WTC11 (cell line): ENCODE data around the gene VPS8. TPM values are rescaled to one million over a fixed set of nuclear protein-coding genes. Genes with fewer than 3 reads are reported as not detected.

Experiments
- ATAC-seq: fragments of 200-7000 bp; cut with Tn5 transposase; 2 replicates; pipeline ENCODE4 v1.10.0; 2021; ENCODE audit warnings: mild to moderate bottlenecking, moderate library complexity
- CTCF ChIA-PET: fragments of 300-600 bp; sonication (Branson Sonifier 250); formaldehyde crosslinking; loops from one replicate; lab custom pipeline; 2021; ENCODE audit warnings: antibody characterized with exemption; lab: Charles Lee
- POLR2A ChIA-PET: fragments of 350-600 bp; sonication (Branson Sonifier 250); formaldehyde crosslinking; loops from one replicate; lab custom pipeline; 2021; ENCODE audit warnings: antibody characterized with exemption; lab: Charles Lee
- DNase-seq: peaks from one replicate; pipeline ENCODE4 v3.0.0; 2021; ENCODE audit warnings: low spot score
- H3K27ac Mint-ChIP-seq: 2 replicates; pipeline ENCODE4 v1.8.0; 2021; ENCODE audit warnings: mixed read lengths
- H3K27me3 Mint-ChIP-seq: 2 replicates; pipeline ENCODE4 v1.8.0; 2021; ENCODE audit warnings: low read depth, mild to moderate bottlenecking, moderate library complexity, mixed read lengths
- H3K36me3 Mint-ChIP-seq: 2 replicates; pipeline ENCODE4 v1.8.0; 2021; ENCODE audit warnings: mixed read lengths
- H3K4me1 Mint-ChIP-seq: 2 replicates; pipeline ENCODE4 v1.8.0; 2022; ENCODE audit warnings: mixed read lengths
- H3K4me3 Mint-ChIP-seq: 2 replicates; pipeline ENCODE4 v1.8.0; 2021; ENCODE audit warnings: mild to moderate bottlenecking, moderate library complexity, mixed read lengths
- H3K9me3 Mint-ChIP-seq: 2 replicates; pipeline ENCODE4 v1.8.0; 2021; ENCODE audit warnings: mixed read lengths
- CBFB ChIP-seq: sonication (generic); formaldehyde crosslinking; IDR thresholded peaks from 2 replicates; pipeline ENCODE4 v1.8.1; 2022; ENCODE audit warnings: mild to moderate bottlenecking, low read depth, missing genetic modification reagents
- E2F1 ChIP-seq: sonication (generic); formaldehyde crosslinking; IDR thresholded peaks from 2 replicates; pipeline ENCODE4 v1.8.0; 2022; ENCODE audit warnings: mild to moderate bottlenecking, missing genetic modification reagents
- IRF2 ChIP-seq: sonication (generic); formaldehyde crosslinking; IDR thresholded peaks from 2 replicates; pipeline ENCODE4 v1.8.0; 2022; ENCODE audit warnings: low read depth, missing genetic modification reagents, borderline replicate concordance
- OVOL2 ChIP-seq: fragments of 250-450 bp; sonication (Bioruptor Pico); IDR thresholded peaks from 2 replicates; pipeline ENCODE4 v1.9.0; 2021; ENCODE audit warnings: mild to moderate bottlenecking, borderline replicate concordance
- PRDM15 ChIP-seq: sonication (generic); formaldehyde crosslinking; IDR thresholded peaks from 2 replicates; pipeline ENCODE4 v1.8.0; 2022; ENCODE audit warnings: missing genetic modification reagents
- RORB ChIP-seq: fragments of 250-450 bp; sonication (Bioruptor Pico); IDR thresholded peaks from 2 replicates; pipeline ENCODE4 v1.9.0; 2021; ENCODE audit warnings: mild to moderate bottlenecking
- USF2 ChIP-seq: sonication (generic); formaldehyde crosslinking; IDR thresholded peaks from 2 replicates; pipeline ENCODE4 v1.8.1; 2023; ENCODE audit warnings: mild to moderate bottlenecking, missing genetic modification reagents, moderate library complexity
- ZNF281 ChIP-seq: sonication (generic); formaldehyde crosslinking; IDR thresholded peaks from 2 replicates; pipeline ENCODE4 v1.8.0; 2023; ENCODE audit warnings: mild to moderate bottlenecking, missing genetic modification reagents
- ZNF423 ChIP-seq: fragments of 250-450 bp; sonication (Bioruptor Pico); IDR thresholded peaks from 2 replicates; pipeline ENCODE4 v2.1.2; 2022; ENCODE audit warnings: mild to moderate bottlenecking, moderate library complexity
- total RNA-seq: library from RNA; stranded (reverse); gene quantifications from 3 replicates; pipeline ENCODE4 v1.2.3, GENCODE V29; 2021
- TF ChIP-seq, protein P1 (sequence below): fragments of 250-450 bp; sonication (Bioruptor Pico); IDR thresholded peaks from 2 replicates; pipeline ENCODE4 v1.8.0; 2021; ENCODE audit warnings: mild to moderate bottlenecking
- TF ChIP-seq, protein P2 (sequence below): fragments of 250-450 bp; sonication (Bioruptor Pico); conservative IDR thresholded peaks from 2 replicates; pipeline ENCODE4 v1.9.0; 2021; ENCODE audit warnings: mild to moderate bottlenecking
- TF ChIP-seq, protein P3 (sequence below): fragments of 250-450 bp; sonication (Bioruptor Pico); IDR thresholded peaks from 2 replicates; pipeline ENCODE4 v1.9.0; 2021; ENCODE audit warnings: mild to moderate bottlenecking, borderline replicate concordance
- TF ChIP-seq, protein P4 (sequence below): fragments of 250-450 bp; sonication (Bioruptor Pico); IDR thresholded peaks from 2 replicates; pipeline ENCODE4 v2.1.2; 2022; ENCODE audit warnings: mild to moderate bottlenecking, moderate library complexity

Gene VPS8
- total RNA-seq, 1 experiment from 2014 or later = 44.9 TPM

- CTCF ChIA-PET = interaction anchor here (0.7 to 4.1 kb wide), 3 partner anchors 10 to 258 kb away, joined by 3 to 15 read pairs (median 3); partner anchors contain the start of gene EPHB3
- TF ChIP-seq ZNF423 (CRISPR knock-in tag) = no peak
- no peak for TF ChIP-seq E2F1 (CRISPR knock-in tag)
- TF ChIP-seq, protein P1, sequence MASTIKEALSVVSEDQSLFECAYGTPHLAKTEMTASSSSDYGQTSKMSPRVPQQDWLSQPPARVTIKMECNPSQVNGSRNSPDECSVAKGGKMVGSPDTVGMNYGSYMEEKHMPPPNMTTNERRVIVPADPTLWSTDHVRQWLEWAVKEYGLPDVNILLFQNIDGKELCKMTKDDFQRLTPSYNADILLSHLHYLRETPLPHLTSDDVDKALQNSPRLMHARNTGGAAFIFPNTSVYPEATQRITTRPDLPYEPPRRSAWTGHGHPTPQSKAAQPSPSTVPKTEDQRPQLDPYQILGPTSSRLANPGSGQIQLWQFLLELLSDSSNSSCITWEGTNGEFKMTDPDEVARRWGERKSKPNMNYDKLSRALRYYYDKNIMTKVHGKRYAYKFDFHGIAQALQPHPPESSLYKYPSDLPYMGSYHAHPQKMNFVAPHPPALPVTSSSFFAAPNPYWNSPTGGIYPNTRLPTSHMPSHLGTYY (CRISPR knock-in tag) = no peak
- TF ChIP-seq IRF2 (CRISPR knock-in tag) = no peak
- TF ChIP-seq CBFB (CRISPR knock-in tag) = no peak
- TF ChIP-seq, protein P2, sequence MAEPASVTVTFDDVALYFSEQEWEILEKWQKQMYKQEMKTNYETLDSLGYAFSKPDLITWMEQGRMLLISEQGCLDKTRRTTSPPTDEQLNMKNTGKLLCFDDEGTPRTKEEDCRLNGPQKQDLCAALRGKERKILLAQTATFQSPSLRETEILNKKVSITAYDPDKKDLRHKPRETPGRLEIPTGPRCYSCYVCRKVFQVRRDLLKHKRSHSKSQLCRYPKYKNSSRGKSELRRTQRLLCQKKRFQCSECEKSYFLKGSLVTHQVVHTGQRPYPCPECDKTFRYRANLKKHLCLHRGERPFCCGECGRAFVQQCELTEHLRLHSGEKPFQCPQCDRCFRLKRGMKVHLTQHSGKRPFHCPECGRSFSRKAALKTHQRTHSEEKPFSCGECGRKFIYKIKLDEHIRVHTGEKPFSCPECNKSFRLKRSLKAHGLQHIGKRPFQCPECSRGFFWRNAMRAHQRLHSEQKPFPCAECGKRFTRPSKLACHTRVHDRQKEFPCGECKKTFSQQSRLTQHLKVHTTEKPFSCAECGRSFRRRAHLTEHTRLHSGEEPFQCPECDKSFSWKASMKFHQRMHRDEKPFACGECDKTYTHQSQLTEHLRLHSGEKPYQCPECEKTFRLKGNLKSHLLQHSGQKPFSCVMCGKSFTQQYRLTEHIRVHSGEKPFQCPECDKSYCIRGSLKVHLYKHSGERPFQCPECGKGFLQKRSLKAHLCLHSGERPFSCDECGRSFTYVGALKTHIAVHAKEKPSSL (CRISPR knock-in tag) = no peak
- no peak for TF ChIP-seq RORB (CRISPR knock-in tag)
- TF ChIP-seq USF2 (CRISPR knock-in tag) = no peak
- TF ChIP-seq ZNF281 (CRISPR knock-in tag) = no peak
- no peak for TF ChIP-seq OVOL2 (CRISPR knock-in tag)
- Mint-ChIP-seq H3K36me3 (no peaks in the 10 kb centered on the region), H3K4me1 (peaks cover 11% of the 10 kb centered on the region), H3K9me3 (no peaks in the 10 kb centered on the region), H3K27me3 (no peaks in the 10 kb centered on the region), H3K4me3 (no peak overlapping the region), H3K27ac (no peak overlapping the region)
- no peak for DNase-seq
- ATAC-seq = no peak
- POLR2A ChIA-PET = interaction anchor here (0.7 kb wide), 1 partner anchor 61 kb away, joined by 3 read pairs; no protein-coding TSS in a partner anchor
Measured at GRCh38 chr3:184798120-184798519, 13.8 kb upstream of the VPS8 start.

DNA sequence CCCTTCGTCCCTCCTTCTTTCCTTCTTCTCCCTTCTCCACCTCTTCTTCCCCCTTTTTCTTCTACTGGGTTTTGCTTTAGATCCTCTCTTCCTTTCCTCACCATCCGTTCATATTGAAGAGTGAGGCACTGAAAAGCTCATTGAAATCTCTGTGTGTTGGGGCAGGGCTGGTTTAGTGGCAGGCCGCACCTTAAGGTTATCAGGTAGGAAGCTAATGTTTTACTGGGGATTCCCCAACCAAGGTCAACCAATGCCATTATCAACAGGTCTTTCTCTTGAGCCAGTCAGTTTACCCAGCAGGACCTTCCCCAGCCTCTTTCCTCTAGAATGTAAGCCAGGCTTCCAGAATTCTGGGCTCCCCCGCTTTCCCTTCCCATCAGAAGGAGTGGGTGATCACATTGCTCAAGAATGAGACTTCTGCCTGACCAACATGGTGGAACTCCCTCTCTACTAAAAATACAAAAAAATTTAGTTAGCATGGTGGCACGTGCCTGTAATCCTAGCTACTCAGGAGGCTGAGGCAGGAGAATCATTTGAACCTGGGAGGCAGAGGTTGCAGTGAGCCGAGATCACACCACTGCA is 11.5 kb upstream of the VPS8 start:
- DNase-seq (no peak), ATAC-seq (no peak)
- no peaks in the 10 kb centered on the region for H3K9me3 Mint-ChIP-seq
- ChIA-PET CTCF (interaction anchor here (0.7 to 4.1 kb wide), 7 partner anchors 22 to 286 kb away, joined by 3 to 17 read pairs (median 4); partner anchors contain the start of gene EPHB3), POLR2A (no interaction called here)
- peaks cover 11% of the 10 kb centered on the region for H3K4me1 Mint-ChIP-seq
- H3K36me3 Mint-ChIP-seq = no peaks in the 10 kb centered on the region
- no peak overlapping the region for H3K4me3 Mint-ChIP-seq
- no peaks in the 10 kb centered on the region for H3K27me3 Mint-ChIP-seq
- H3K27ac Mint-ChIP-seq = no peak overlapping the region
- TF ChIP-seq PRDM15 (CRISPR knock-in tag) = no peak
- no peak for TF ChIP-seq E2F1 (CRISPR knock-in tag)
- TF ChIP-seq, protein P3, sequence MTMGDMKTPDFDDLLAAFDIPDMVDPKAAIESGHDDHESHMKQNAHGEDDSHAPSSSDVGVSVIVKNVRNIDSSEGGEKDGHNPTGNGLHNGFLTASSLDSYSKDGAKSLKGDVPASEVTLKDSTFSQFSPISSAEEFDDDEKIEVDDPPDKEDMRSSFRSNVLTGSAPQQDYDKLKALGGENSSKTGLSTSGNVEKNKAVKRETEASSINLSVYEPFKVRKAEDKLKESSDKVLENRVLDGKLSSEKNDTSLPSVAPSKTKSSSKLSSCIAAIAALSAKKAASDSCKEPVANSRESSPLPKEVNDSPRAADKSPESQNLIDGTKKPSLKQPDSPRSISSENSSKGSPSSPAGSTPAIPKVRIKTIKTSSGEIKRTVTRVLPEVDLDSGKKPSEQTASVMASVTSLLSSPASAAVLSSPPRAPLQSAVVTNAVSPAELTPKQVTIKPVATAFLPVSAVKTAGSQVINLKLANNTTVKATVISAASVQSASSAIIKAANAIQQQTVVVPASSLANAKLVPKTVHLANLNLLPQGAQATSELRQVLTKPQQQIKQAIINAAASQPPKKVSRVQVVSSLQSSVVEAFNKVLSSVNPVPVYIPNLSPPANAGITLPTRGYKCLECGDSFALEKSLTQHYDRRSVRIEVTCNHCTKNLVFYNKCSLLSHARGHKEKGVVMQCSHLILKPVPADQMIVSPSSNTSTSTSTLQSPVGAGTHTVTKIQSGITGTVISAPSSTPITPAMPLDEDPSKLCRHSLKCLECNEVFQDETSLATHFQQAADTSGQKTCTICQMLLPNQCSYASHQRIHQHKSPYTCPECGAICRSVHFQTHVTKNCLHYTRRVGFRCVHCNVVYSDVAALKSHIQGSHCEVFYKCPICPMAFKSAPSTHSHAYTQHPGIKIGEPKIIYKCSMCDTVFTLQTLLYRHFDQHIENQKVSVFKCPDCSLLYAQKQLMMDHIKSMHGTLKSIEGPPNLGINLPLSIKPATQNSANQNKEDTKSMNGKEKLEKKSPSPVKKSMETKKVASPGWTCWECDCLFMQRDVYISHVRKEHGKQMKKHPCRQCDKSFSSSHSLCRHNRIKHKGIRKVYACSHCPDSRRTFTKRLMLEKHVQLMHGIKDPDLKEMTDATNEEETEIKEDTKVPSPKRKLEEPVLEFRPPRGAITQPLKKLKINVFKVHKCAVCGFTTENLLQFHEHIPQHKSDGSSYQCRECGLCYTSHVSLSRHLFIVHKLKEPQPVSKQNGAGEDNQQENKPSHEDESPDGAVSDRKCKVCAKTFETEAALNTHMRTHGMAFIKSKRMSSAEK (CRISPR knock-in tag) = no peak
- TF ChIP-seq, protein P4, sequence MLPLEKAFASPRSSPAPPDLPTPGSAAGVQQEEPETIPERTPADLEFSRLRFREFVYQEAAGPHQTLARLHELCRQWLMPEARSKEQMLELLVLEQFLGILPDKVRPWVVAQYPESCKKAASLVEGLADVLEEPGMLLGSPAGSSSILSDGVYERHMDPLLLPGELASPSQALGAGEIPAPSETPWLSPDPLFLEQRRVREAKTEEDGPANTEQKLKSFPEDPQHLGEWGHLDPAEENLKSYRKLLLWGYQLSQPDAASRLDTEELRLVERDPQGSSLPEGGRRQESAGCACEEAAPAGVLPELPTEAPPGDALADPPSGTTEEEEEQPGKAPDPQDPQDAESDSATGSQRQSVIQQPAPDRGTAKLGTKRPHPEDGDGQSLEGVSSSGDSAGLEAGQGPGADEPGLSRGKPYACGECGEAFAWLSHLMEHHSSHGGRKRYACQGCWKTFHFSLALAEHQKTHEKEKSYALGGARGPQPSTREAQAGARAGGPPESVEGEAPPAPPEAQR = no peak
